Fibroblast of lung (primary cell): ENCODE measurements around the gene ABHD3. TPM values are rescaled to one million over a fixed set of nuclear protein-coding genes. Genes with fewer than 3 reads are reported as not detected.
A peak's percentile ranks its signal among the peaks of the same experiment; 100 is the strongest.

ENCODE experiments used
- DNase-seq, 2 donors: peaks; one replicate each; pipeline versions ENCODE4 v3.0.0 to v3.0.0-alpha.2; 2010; ENCODE audit warnings: low read depth in 2 of 2
- H2AFZ ChIP-seq: 2 replicates; pipeline ENCODE4 v1.5.1; 2012; ENCODE audit warnings: low read length, control low read depth, inconsistent platforms
- H3K27ac ChIP-seq: 2 replicates; pipeline ENCODE4 v1.5.1; 2011; ENCODE audit warnings: low read length, control low read depth; ENCODE audit not compliant: insufficient read depth
- H3K27me3 ChIP-seq: 2 replicates; pipeline ENCODE4 v1.5.1; 2011; ENCODE audit warnings: mild to moderate bottlenecking, low read length; ENCODE audit not compliant: control insufficient read depth, insufficient read depth
- H3K36me3 ChIP-seq: 2 replicates; pipeline ENCODE4 v1.5.1; 2011; ENCODE audit warnings: low read length; ENCODE audit not compliant: control insufficient read depth, insufficient read depth
- H3K4me1 ChIP-seq: 2 replicates; pipeline ENCODE4 v1.5.1; 2011; ENCODE audit warnings: low read length; ENCODE audit not compliant: control insufficient read depth, insufficient read depth; ENCODE audit errors: extremely low read depth
- H3K4me2 ChIP-seq: 2 replicates; pipeline ENCODE4 v1.5.1; 2011; ENCODE audit warnings: low read length, control low read depth; ENCODE audit not compliant: insufficient read depth; ENCODE audit errors: extremely low read depth
- H3K4me3 ChIP-seq, 4 experiments: fragments of 200-600 bp in 1 of 4; sonication (generic) in 1 of 4; replicated peaks in 1 of 4; 2 replicates each; pipeline ENCODE4 v1.5.1; 2011 to 2016; ENCODE audit warnings: low read length in 4 of 4, low read depth in 3 of 4, mild to moderate bottlenecking in 3 of 4, control low read depth in 2 of 4, inconsistent platforms in 1 of 4, mixed read lengths in 1 of 4; ENCODE audit not compliant: insufficient read depth in 1 of 4; ENCODE audit errors: control extremely low read depth in 1 of 4
- H3K79me2 ChIP-seq: 2 replicates; pipeline ENCODE4 v1.5.1; 2012; ENCODE audit warnings: mild to moderate bottlenecking, low read length, inconsistent platforms; ENCODE audit not compliant: control insufficient read depth, insufficient read depth
- H3K9ac ChIP-seq: 2 replicates; pipeline ENCODE4 v1.5.1; 2011; ENCODE audit warnings: mild to moderate bottlenecking, low read length, control low read depth; ENCODE audit not compliant: insufficient read depth
- H3K9me3 ChIP-seq: 2 replicates; pipeline ENCODE4 v1.5.1; 2012; ENCODE audit warnings: low read depth, low read length; ENCODE audit not compliant: control insufficient read depth, insufficient read depth
- H4K20me1 ChIP-seq: 2 replicates; pipeline ENCODE4 v1.5.1; 2011; ENCODE audit warnings: low read length; ENCODE audit not compliant: control insufficient read depth, insufficient read depth; ENCODE audit errors: extremely low read depth
- EZH2 ChIP-seq: IDR thresholded peaks from 2 replicates; pipeline ENCODE4 v1.5.1; 2012; ENCODE audit warnings: low read length, control low read depth, mild to moderate bottlenecking; ENCODE audit errors: missing control alignments
- polyA plus RNA-seq, 2 donors: library from polyadenylated mRNA; depleted of rRNA in 1 of 2; stranded (reverse) in 1 of 2; unstranded in 1 of 2; fragments of >200 nt; gene quantifications; 2 replicates each; pipeline ENCODE4 v1.2.1, GENCODE V29; 2011 to 2012; ENCODE audit warnings: missing spikeins in 1 of 2
- total RNA-seq: library from RNA; depleted of rRNA; stranded (reverse); fragments of >200 nt; gene quantifications from 2 replicates; pipeline ENCODE4 v1.2.1, GENCODE V29; 2014
- TF ChIP-seq, protein P1 (sequence below), 2 donors: IDR thresholded peaks in 1 of 2; conservative IDR thresholded peaks in 1 of 2; 1 replicate in 1 of 2; 2 replicates in 1 of 2; pipeline ENCODE4 v1.5.1; 2011 to 2012; ENCODE audit warnings: low read length in 2 of 2, control low read depth in 1 of 2, inconsistent platforms in 1 of 2, low read depth in 1 of 2, mild to moderate bottlenecking in 1 of 2

The ABHD3 gene
- total and polyA plus RNA-seq, 2 donors (not counting 1 experiment from before 2014, with no cell fraction given): 6.3 to 17.0 TPM

DNA sequence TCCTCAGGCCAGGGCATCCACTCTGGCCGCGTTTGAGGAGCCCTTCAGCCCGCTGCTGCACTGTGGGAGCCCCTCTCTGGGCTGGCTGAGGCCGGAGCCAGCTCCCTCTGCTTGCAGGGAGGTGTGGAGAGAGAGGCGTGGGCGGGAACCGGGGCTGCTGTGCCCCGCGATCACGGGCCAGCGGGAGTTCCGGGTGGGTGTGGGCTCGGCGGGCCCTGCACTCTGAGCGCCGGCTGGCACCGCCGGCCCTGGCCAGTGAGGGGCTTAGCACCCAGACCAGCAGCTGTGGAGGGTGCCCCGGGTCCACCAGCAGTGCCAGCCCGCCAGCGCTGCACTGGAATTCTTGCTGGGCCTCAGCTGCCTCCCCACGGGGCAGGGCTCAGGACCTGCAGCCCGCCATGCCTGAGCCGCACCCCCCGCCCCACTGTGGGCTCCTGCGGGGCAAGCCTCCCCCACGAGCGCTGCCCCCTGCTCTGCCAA, 1.9 kb upstream of the ABHD3 start:
- no peaks in the 10 kb centered on the region for H4K20me1 ChIP-seq
- H3K9ac ChIP-seq: no peak overlapping the region
- H3K9me3 ChIP-seq: no peaks in the 10 kb centered on the region
- H3K4me1 ChIP-seq: peaks cover 4% of the 10 kb centered on the region
- no peaks in the 10 kb centered on the region for H3K36me3 ChIP-seq
- H3K27me3 ChIP-seq: no peaks in the 10 kb centered on the region
- no peak for DNase-seq
- no peaks in the 10 kb centered on the region for H3K79me2 ChIP-seq
- no peak overlapping the region for H3K4me3 ChIP-seq
- H3K4me2 ChIP-seq: no peak overlapping the region
- TF ChIP-seq, protein P1, sequence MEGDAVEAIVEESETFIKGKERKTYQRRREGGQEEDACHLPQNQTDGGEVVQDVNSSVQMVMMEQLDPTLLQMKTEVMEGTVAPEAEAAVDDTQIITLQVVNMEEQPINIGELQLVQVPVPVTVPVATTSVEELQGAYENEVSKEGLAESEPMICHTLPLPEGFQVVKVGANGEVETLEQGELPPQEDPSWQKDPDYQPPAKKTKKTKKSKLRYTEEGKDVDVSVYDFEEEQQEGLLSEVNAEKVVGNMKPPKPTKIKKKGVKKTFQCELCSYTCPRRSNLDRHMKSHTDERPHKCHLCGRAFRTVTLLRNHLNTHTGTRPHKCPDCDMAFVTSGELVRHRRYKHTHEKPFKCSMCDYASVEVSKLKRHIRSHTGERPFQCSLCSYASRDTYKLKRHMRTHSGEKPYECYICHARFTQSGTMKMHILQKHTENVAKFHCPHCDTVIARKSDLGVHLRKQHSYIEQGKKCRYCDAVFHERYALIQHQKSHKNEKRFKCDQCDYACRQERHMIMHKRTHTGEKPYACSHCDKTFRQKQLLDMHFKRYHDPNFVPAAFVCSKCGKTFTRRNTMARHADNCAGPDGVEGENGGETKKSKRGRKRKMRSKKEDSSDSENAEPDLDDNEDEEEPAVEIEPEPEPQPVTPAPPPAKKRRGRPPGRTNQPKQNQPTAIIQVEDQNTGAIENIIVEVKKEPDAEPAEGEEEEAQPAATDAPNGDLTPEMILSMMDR (conservative IDR thresholded peaks at IDR 0.05 in 1 of 2, IDR thresholded peaks at IDR 0.05 in 1 of 2; ENCODE audit: low read depth in 1 of 2, low read length in 2 of 2): no peak
- TF ChIP-seq EZH2: no peak
- no peak overlapping the region for H3K27ac ChIP-seq
- no peak overlapping the region for H2AFZ ChIP-seq

DNA sequence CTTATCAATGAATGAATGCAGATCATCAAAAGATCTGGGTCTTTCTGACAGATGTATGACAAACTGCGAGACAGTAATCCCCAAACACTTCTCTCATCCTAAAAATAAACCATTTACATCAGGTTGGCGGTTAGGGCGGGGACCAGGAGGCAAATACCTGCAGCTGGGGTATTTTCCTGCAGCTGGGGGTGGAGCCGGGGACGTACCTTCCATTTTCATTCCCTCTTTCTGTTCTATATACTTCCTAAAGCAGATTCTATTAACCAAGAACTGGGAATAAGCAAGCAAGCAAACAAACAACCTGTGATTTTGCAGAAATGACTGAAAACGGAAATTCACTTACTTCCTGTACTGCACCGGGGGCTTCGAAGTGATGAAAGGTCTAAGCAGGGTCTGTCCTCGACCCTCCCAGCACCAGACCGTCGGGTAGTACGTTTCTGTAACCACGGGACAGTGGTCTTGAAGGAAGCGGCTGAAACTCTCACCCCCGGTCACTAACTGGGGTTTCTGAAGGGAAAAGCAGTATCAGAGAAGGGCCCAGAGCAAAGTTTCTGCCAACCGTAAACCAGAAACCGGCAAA, 1.2 kb downstream of the ABHD3 start:
- Histone ChIP-seq H3K27ac (peak overlapping the region; percentile 62), H3K4me3 (peak overlapping the region; percentile 68 to 85 (median 78)), H4K20me1 (no peaks in the 10 kb centered on the region), H2AFZ (peak overlapping the region; percentile 92), H3K27me3 (no peaks in the 10 kb centered on the region), H3K9ac (peak overlapping the region; percentile 73), H3K36me3 (no peaks in the 10 kb centered on the region), H3K4me1 (peaks cover 4% of the 10 kb centered on the region), H3K79me2 (no peaks in the 10 kb centered on the region), H3K9me3 (no peaks in the 10 kb centered on the region), H3K4me2 (peak overlapping the region; percentile 88)
- TF ChIP-seq EZH2: no peak
- TF ChIP-seq, protein P1 (conservative IDR thresholded peaks at IDR 0.05 in 1 of 2, IDR thresholded peaks at IDR 0.05 in 1 of 2; ENCODE audit: low read depth in 1 of 2, low read length in 2 of 2): no peak
- peak; percentile 1 to 11 for DNase-seq

GRCh38 chr18:21702602-21703001, 2.0 kb downstream of the ABHD3 start:
- H4K20me1 ChIP-seq: no peaks in the 10 kb centered on the region
- no peak overlapping the region for H2AFZ ChIP-seq
- DNase-seq: peak in 1 of 2 donors; percentile 3
- no peaks in the 10 kb centered on the region for H3K9me3 ChIP-seq
- no peaks in the 10 kb centered on the region for H3K79me2 ChIP-seq
- peaks cover 4% of the 10 kb centered on the region for H3K4me1 ChIP-seq
- no peaks in the 10 kb centered on the region for H3K36me3 ChIP-seq
- peak overlapping the region in 3 of 4 experiments; percentile 0 to 73 (median 8) for H3K4me3 ChIP-seq
- H3K27ac ChIP-seq: no peak overlapping the region
- TF ChIP-seq, protein P1 (conservative IDR thresholded peaks at IDR 0.05 in 1 of 2, IDR thresholded peaks at IDR 0.05 in 1 of 2; ENCODE audit: low read depth in 1 of 2, low read length in 2 of 2): no peak
- TF ChIP-seq EZH2: no peak
- no peak overlapping the region for H3K9ac ChIP-seq
- no peaks in the 10 kb centered on the region for H3K27me3 ChIP-seq
- peak overlapping the region; percentile 15 for H3K4me2 ChIP-seq
